Measurements from ENCODE around the gene TRIP13.

DNA sequence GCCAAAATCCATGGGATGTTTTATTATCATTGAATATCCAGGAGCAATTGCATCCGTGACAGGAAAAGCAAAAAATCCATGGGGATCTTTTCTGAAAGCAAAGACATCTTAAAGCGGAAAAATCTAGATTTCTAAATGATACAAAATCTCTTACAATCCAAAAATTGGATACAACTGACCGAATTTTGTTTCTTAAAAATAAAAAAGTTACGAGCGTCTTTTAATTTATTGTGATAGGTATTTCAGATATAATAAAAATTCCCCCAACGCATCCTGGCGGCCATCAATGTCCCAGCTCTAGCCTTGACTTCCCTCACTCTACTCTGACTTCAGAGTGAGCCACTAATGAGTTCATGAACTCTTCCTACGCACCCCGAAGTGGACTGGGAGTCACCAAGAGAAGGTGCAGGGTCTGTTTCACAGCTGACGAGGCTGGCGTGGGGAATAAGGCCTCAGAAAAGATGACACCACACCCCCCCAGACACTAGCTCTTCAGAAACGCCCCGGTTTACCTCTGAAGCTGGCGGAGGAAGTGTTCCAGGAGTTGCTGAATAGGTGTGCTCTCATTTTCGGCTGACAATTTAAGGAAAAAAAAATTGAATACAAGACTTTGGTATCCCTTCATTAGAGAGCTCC is 3.5 kb upstream of the TRIP13 start:
- TF ChIP-seq SUZ12 (IDR thresholded peaks at IDR 0.05; ENCODE audit: extremely low read depth, insufficient read depth, insufficient read length) (no peak), YY1 (IDR thresholded peaks at IDR 0.05; ENCODE audit: insufficient read depth, insufficient read length) (no peak)

Measured in NT2/D1 (cell line).